ENCODE data around the gene LYRM9. TPM values are rescaled to one million over a fixed set of nuclear protein-coding genes. Genes with fewer than 3 reads are reported as not detected.
A peak's percentile ranks its signal among the peaks of the same experiment; 100 is the strongest.

The LYRM9 gene
- total and polyA plus RNA-seq, 9 of the 15 experiments (the other 6 are each of a cell fraction or from before 2014, with no cell fraction given): 0.98 to 4.7 (median 1.8) TPM

GRCh38 chr17:27895123-27895895 is 2.1 kb upstream of the LYRM9 start (continued):
- no peak for TF ChIP-seq ZNF146 (CRISPR knock-in tag; IDR thresholded peaks at IDR 0.05; ENCODE audit: unreplicated experiment)
- no peak for TF ChIP-seq JUND (IDR thresholded peaks at IDR 0.05; ENCODE audit: borderline replicate concordance, low read depth, low read length)
- peak; percentile 32; the same call in 1 of the 3 replicates for TF ChIP-seq JUND (tag; IDR thresholded peaks at IDR 0.05; ENCODE audit: borderline replicate concordance, low read depth, low read length)
- no peak for TF ChIP-seq TEAD4 (IDR thresholded peaks at IDR 0.05; ENCODE audit: low read length)
- TF ChIP-seq TEAD4 (CRISPR knock-in tag; IDR thresholded peaks at IDR 0.05; ENCODE audit: borderline replicate concordance): no peak
- no peak for TF ChIP-seq SAFB (IDR thresholded peaks at IDR 0.05; ENCODE audit: borderline replicate concordance, low read depth, low read length)
- TF ChIP-seq SIN3A (IDR thresholded peaks at IDR 0.05; ENCODE audit: borderline replicate concordance in 2 of 2, control insufficient read depth in 1 of 2, low read depth in 2 of 2, low read length in 2 of 2): no peak
- no peak for TF ChIP-seq ELF1 (tag; IDR thresholded peaks at IDR 0.05)
- TF ChIP-seq MYBL2 (IDR thresholded peaks at IDR 0.05; ENCODE audit: low read depth): no peak
- TF ChIP-seq MYBL2 (CRISPR knock-in tag; IDR thresholded peaks at IDR 0.05; ENCODE audit: borderline replicate concordance): no peak
- no peak for TF ChIP-seq ZFP36 (IDR thresholded peaks at IDR 0.05; ENCODE audit: low read depth, low read length, partially characterized antibody)
- no peak for TF ChIP-seq BRCA1 (IDR thresholded peaks at IDR 0.05)
- no peak for TF ChIP-seq BRCA1 (CRISPR knock-in tag; IDR thresholded peaks at IDR 0.05)
- TF ChIP-seq SMARCE1 (IDR thresholded peaks at IDR 0.05): peak; percentile 54; the same call in 1 of the 2 replicates

All from K562 (cell line).